ENCODE measurements around the gene GALNT10.

Gene GALNT10

GRCh38 chr5:154466671-154467070, 276.1 kb downstream of the GALNT10 start:
- DNase-seq = no peak

- DNase-seq = peak in 51 of 56 donors; percentile 4 to 83 (median 31)
Measured at GRCh38 chr5:154467655-154468354, 277.3 kb downstream of the GALNT10 start.

DNA sequence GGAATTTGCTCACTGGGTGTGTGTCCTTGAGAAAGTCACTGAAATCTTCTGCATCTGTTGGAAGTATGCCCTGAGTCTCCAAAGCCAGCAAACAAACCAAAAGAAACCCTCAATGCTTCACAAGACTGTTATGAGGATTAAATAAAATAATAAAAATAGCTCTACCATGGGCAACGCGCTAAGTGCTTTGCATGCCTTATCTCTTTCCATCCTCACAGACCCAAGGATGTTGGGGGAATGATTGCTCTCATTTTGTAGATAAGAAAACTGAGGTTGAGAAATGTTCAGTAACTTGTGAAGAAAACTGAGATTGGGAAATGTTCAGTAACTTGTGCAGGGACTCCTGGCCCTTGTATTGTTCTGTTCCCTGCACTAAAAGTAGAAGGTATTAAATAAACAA, 279.6 kb downstream of the GALNT10 start:
- no peak for DNase-seq

All from amygdala (tissue), 56 donors.